SKM-1 (cell line): ENCODE data around the gene KCNQ4.

Experiments
- DNase-seq: peaks from one replicate; lab custom pipeline; 2025; ENCODE audit not compliant: unreplicated experiment; lab: John Stamatoyannopoulos, UW

Gene KCNQ4

GRCh38 chr1:40818264-40818961 is 34.8 kb downstream of the KCNQ4 start:
- DNase-seq = no peak

GRCh38 chr1:40819101-40819500 is 35.5 kb downstream of the KCNQ4 start:
- DNase-seq = no peak

GRCh38 chr1:40820251-40820797 is 36.7 kb downstream of the KCNQ4 start:
- no peak for DNase-seq

DNA sequence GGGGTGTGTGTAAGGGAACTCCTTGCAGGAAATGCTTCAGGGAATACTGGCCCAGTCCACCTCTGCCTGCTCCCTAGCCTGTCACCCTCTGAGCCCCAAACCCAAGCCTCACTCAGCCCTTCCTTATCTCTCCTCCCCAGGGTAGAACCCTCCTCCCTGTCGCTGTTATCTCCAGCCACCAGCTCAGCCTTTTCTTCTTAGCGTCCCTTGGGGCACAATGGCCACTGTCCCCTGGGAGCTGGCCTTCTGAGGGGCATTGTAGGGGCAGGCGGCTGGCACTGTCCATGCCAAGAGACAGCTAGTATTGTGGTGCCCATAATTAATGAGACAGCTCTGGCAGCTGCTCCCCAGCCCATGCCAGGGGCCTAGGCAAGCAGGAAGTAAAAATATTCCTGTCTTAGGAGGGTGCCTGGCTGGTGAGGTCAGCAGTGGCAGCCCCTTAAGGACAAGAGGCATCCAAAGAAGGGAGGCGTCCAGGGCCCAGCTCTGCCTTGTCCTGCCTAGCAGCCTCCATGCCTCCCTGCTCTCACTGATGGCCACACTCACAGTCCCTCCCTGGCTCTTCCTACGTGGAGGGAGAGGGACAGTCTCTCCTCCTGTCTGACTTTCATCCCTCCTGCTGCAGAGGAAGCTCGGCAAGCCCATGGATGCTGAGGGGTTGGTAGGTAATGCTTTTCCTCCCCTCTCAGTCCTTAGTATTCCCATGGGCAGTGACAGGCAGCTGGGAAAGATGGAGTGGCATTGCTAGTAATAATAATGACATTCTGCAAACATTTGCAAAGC is 37.5 kb downstream of the KCNQ4 start:
- no peak for DNase-seq

DNA sequence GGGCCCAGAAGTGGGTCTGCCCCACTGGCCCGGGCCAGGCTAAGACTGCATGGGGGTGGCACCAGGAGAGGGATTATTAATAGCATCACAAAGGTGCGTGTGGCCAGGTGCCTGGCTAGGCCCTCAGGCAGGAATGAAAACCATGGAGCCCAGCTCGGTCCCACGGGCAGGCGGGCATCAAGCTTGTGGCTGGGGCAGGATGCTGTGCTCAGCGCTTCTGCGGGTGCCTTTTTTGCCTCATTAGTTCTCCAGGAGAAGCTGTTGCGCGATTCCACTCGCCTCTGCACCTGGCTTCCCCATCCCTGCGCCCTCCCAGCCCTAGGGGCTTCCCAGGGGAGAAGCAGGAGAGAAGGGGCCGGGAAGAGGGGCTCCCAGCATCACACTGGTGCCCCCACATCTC is 39.3 kb downstream of the KCNQ4 start:
- DNase-seq = no peak

- DNase-seq = no peak
These were observed 39.8 kb downstream of the KCNQ4 start for GRCh38 chr1:40823345-40823744.

- no peak for DNase-seq
These were observed 40.4 kb downstream of the KCNQ4 start for GRCh38 chr1:40823983-40824382.

- no peak for DNase-seq
These were observed 41.2 kb downstream of the KCNQ4 start for GRCh38 chr1:40824591-40825434.

DNA sequence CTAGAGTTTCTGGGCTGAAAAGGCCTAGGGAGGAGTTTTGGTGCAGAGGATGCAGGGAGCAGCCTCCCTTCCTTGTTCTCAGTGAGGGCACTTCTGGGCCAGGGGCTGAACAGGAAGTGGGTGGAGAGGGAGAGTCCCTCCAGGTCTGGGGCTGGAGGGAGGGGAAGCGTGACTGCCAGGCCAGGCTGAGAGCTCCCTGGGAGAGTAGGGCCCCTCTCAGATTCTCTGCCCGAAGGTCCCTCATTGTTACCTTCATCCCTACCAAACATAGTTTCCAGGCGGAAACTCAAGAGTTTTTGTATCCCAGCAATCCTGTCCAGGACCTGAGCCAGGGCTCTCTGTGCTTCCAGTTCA is 41.8 kb downstream of the KCNQ4 start:
- no peak for DNase-seq

- DNase-seq = no peak
These were observed 42.4 kb downstream of the KCNQ4 start for GRCh38 chr1:40825996-40826395.

GRCh38 chr1:40829631-40830245 is 46.2 kb downstream of the KCNQ4 start:
- DNase-seq = no peak

DNA sequence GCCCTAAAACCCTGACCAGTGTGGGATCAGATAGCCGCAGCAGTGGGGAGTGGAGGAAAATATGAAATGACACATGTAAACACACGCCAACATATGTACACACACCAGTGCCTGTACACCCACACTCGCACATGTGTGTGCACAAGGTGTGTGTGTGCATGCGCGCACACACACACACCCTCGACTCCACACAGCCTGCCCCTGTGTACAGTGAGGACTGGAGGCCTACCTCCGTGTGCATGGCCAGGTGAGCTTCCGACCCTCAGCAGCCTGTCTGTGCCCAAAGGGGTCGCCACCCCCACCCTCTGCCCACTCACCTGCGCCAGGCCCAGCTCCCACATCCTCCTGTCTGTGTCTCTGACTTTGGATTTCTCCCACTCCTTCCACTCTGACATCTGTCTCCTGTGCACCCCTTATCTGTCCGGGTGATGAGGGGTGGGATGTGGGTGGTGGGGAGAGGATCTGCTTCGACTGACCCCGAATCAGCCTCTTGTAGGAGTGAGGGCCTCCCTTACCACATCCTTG is 46.9 kb downstream of the KCNQ4 start:
- DNase-seq = no peak

- no peak for DNase-seq
These were observed 47.6 kb downstream of the KCNQ4 start for GRCh38 chr1:40831001-40831732.

DNA sequence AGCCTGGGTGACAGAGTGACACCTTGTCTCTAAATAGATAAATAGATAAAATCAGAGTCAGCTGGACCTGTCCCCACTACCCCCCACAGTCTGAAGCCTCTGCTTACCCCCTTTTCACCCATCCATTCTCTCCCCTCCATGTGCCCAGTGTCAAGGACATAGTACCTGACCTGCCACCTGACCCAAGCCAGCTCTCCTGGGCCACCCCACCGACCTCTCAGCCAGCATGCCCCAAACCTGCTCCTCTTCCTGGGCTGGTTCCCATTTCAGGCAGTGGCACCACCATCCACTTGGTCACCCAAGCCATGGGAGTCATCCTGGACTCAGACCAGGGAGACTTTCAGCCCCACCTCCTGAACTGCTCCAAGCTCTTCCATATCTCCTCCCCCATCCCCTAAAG is 50.4 kb downstream of the KCNQ4 start:
- no peak for DNase-seq

DNA sequence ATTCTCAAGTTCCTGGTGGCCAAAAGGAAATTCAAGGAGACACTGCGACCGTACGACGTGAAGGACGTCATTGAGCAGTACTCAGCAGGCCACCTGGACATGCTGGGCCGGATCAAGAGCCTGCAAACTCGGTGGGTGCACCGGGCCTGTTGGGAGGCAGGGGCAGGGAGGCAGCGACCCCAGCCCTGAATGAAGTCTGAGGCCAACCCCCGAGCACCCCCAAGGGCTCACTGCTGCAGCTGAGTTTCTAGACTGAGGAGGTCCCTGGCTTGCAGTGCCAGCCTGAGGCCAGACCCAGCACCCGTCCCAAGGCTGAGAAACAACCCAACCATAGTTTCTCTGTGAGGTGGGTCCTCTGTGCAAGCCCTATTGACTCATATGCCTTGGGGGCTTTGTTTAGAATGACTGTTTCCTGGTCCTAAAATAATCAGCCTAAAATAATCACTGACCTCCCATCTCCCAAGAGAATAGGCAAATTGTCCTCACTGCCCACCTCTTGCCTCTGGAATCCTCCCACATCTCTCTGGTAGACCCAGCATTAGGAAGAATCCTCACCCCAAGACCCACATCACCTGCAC is 51.5 kb downstream of the KCNQ4 start:
- DNase-seq = no peak

DNA sequence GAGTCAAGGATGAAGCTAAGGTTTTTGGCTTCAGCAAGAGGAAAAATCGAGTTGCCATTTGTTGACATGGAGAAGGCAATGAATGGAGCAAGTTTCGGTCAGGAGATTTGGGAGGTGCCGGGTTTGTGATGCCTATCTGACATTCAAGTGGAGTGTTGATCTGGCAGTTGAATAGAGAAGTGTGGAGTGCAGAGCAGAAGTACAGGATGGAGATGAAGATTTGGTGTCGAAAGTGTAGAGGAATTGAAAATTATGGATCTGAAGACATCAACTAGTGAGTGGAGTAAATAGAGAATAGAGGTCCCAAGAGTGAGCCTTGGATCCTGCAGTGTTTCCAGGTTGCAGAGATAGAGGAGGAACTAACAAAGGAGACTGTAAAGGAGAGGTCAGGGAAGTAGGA is 52.7 kb downstream of the KCNQ4 start:
- no peak for DNase-seq

DNA sequence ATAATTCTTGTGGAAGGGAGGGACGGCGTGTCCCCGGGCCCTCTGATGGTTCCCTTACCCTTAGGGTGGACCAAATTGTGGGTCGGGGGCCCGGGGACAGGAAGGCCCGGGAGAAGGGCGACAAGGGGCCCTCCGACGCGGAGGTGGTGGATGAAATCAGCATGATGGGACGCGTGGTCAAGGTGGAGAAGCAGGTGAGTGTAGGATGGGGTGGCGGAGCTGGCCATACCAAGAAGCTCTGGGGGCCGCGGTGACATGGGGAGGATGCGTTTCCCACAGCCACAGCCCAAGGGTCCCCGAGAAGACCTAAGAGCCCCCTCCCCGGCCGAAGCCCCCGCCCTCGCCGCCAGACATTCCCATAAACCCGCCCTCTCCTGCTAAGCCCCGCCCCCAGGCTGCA is 54.0 kb downstream of the KCNQ4 start:
- DNase-seq = no peak

DNA sequence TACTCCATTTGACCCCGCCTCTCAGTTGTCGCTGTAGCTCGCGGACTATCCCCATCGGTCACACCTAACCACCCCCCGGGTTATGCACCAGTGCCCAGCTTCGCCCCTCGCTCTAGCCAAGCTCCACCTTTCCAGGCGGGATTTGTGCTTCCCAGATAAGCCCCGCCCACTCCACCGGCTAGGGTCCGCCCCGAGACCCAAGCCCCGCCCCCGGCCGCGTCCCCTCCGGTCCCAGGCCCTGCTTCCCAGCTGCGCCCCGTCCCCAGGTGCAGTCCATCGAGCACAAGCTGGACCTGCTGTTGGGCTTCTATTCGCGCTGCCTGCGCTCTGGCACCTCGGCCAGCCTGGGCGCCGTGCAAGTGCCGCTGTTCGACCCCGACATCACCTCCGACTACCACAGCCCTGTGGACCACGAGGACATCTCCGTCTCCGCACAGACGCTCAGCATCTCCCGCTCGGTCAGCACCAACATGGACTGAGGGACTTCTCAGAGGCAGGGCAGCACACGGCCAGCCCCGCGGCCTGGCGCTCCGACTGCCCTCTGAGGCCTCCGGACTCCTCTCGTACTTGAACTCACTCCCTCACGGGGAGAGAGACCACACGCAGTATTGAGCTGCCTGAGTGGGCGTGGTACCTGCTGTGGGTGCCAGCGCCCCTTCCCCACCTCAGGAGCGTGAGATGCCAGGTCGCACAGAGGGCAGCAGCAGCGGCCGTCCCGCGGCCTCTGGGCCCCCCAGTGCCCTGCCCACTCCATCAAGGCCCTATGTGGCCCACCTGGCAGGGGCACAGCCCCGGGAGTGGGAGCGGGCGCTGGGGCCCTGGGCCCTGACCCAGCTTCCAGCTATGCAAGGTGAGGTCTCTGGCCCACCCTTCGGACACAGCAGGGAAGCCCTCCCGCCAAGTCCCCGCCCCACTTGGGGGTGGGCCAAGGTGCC is 54.7 kb downstream of the KCNQ4 start:
- DNase-seq = no peak
